Fibroblast of skin of right quadriceps (primary cell): ENCODE results near the gene C9orf50.

Source experiments
- DNase-seq: peaks from one replicate; pipeline ENCODE4 v3.0.0-alpha.2; 2013

Gene C9orf50

DNA sequence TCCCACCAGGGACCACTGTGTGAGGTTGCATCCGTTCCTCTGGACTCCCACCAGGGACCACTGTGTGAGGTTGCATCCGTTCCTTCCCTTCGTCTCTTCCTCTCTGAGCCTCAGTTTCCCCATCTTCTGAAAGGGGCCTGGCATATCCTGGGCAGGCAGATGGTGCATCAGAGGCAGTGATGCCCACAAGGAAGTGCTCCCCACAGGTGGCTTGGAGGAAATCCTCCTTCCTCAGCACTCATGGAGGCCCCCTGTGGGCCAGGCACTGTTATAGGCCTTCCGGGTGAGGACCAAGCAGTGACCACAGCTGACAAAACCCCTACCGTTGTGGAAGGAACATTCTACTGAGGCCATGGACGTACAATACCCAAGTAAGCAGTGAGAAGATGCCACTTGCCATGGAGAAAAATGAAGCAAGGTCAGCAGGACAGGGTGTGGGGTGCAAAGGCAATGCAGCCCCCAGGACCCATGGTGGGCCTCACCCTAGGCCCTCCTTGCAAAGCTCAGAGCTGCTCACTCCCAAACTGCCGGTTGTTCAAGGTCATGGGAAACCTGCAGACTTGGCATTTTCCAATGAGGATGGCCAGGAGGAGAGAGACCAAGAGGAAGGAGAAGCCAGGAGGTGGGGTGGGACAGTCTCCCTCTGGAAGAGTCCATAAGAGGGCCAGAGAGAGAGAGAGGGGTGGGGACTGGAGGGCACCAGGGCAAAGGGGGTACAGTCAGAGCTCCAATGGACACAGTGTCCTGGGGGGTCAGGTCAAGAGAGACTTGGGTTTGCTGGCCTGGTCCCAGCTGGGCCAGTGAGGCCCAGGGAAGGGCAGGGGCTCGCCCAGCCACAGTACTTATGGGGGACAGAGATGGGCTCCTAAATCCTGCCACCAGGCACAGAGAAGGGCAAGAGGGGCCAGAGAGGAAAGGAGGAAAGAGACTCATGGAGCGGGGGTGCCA lies 51.1 kb downstream of the C9orf50 start:
- DNase-seq = peak; percentile 43

DNA sequence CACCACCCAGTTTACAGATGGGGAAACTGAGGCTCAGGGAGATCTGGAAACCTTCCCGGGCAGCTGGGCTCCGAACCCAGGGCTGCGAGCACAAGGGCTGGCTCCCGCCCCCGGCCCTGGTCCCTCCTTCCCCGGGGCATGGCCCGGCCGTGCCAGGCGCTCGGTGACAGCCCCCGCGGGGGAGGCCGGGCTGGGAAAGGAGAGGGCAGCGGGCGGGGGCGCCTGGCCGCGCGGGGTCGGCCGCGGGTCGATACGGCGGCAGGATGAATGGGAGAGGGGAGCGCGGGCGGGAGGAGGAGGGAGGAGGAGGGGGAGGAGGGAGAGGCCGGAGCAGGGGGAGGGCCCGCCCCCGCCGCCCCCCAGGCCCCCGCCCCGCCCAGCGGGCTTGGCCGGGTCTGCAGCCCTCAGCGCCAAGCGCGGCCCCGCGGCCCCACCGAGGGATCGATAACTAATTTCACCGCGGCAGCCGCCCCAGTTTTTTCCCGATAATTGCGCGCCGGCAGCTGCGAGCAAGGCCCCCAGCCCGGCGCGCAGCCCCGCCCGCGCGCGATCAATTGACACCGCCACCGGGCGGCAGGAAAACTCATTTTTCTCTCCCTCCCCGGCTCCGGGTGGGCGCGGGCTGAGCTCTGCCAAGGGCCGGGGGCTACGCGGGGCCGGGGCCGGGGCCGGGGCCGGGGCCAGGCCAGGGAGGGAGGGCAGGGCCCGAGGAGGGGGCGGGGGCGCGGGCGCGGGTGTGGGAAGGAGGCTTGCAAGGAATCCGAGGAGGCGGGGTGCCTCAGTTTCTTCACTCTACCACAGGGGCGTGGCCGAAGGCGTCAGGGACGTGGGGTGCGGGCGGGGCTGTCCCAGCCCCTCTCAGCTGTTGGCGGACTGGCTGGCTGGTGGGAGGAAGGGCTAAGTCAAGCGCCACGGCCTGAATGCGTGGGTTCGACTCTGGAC lies 52.1 kb downstream of the C9orf50 start:
- peak; percentile 47 for DNase-seq

DNA sequence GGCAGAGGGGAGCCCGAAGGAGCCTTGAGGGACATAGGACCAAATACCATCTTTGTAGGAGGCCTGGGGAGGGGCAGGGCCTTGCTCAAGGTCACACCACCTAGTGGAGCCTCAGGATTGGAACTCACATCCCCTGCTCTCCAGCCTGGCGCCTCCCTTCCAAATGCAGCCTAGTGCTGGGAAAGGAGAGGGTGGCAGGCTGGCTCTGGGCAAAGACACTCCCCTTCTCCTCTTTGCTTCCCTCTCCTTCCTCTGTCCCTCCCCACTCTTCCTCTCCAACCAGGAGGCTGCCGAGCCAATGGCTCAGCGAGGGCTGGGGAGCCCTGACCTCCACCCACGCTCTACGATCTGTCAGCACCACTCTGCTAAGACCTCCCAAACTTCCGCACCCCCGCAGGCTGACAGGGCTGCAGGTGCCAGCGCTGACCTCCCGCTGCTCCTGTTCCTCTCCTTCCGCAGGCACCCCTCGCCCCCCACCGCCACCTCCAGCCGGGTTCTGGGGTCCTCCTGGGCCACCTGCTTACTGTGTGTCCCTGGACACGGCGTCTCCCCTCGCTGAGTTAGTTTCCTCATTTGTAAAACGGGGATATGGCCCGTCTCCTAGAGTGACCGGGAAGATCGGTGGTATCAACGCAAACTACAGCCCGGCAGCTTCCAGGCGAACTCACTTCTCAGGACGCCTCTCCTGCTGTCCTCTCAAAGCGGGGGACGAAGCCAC lies 52.9 kb downstream of the C9orf50 start:
- peak; percentile 76 for DNase-seq

DNA sequence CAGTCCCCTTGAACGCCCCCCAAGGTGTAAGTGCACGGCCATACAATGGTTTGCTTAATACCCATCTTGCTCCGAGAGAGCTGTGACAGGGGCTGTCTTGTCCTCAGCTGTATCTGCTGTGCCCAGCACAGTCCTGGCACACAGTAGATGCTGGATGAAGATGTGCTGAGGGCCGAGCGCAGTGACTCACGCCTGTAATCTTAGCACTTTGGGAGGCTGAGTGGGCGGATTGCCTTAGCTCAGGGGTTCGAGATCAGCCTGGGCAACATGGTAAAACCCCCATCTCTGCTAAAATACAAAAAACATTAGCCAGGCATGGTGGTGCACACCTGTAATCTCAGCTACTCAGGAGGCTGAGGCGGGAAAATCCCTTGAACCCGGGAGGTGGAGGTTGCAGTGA lies 53.6 kb downstream of the C9orf50 start:
- DNase-seq = no peak

DNA sequence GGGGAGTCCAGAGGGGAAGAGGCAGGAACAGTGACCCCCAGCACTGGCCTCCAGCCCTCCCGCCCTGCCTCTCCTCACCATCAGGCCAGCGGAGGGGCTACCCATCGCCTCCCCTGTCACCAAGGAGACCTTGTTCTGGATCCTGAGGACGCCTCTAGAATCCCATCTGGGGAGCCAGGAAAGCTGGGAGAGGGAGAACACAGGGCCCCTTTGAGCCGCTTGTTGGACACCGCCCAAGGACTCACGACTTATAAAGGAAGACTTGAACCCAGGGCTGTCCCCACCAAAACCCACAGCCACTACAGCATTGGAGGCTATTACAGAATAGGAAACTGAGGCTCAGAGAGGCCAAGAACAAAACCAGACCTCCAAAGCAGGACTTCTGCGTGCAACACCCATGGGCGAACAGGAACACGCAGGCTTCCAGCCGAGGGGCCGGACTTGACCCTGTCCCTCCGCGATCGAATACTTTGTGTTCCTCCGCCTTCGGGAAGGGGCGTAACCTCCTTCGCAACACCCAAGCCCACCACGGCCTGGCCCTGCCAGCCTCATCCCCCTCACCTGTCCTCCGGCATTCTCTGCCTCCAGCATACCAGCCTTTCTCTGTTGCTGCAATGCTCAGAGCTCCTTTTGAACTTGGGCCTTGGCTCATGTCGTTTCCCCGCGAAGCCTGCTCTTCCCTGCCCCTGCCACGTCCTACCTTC lies 54.2 kb downstream of the C9orf50 start:
- no peak for DNase-seq

DNA sequence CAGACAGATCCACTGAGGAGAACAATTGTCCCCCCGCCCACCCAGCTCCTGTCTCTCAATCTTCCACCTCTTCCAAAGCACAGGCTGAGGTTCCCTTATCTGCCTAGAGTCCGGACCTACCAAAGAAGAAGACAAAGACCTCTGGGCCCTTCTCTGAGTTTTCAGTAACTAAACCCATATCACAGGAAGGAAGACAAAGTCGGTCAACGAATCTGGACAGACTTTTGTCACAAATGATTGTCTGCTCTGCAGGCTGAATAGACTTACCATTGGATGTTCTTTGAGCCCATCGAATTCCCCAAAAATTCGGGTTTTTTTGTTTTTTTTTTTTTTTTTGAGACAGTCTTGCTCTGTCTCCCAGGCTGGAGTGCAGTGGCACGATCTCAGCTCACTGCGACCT lies 58.0 kb downstream of the C9orf50 start:
- no peak for DNase-seq

DNA sequence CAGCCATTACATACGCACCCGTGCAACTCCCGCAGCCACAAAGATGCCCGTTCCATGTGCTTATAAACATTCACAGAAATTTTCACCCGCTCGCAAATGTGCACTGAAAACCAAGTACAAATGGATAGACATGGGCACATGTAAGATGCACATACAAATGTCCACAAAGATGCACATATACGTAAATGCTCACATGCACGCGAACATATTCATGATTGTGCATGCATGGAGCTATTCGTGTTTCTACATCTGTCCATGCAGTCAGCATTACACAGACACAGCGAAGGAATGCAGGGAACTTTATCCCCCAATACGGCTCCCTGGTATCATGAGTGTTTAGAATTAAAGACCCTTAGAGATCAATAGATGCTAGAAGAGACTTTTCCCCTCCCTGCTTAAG lies 58.4 kb downstream of the C9orf50 start:
- DNase-seq = no peak
